GM18505 (cell line): ENCODE results near the gene KIF26B.

Source experiments
- ATAC-seq: cut with Tn5 transposase; IDR thresholded peaks from one replicate; pipeline ENCODE4 v1.9.1; 2021; ENCODE audit not compliant: unreplicated experiment
- POLR2A ChIP-seq: IDR thresholded peaks from 4 replicates; pipeline ENCODE4 v1.6.1; 2011; ENCODE audit warnings: borderline replicate concordance; ENCODE audit not compliant: insufficient read depth, insufficient read length; ENCODE audit errors: extremely low read depth

The KIF26B gene

DNA sequence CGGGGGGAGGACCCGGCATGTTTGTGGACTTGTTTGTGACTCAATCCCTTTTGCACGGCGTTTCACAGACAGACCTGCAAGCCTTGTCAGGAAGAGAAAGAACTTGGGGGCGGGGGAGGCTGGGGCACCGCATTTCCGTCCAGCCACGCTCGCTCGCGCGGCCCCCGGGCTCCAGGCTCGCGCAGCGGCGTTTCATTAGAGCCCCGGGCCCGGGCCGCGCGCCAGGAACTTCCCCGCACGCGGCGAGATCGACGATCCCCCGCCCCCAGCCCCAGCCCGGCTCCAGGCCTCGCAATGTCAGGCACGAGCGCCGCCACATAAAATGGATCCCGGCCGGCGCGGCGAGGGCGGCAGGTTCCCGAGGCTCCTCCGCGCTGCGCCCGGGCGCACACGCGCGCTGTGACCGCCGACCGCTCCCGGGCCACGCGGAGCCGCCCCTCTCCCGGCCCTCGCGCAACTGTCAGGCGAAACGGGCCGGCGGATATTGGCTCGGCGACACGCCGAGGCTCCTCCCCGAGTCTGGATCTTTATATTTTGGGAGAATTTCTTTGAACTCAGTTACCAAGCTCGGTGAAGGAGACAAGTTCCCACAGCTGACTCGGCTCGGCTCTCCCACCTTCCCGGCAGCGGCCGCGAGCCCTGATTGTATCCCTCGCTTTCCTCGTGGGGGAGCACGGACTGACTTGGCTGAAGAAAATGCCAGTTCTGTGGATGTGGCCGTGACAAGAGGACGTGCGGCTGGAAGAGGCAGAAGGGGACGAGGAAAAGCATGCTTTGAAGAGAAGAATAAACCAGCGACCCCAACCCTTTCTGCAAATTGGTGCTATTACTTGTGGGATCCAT lies at the start of gene KIF26B:
KIF26B (plus strand) TSS at position 557 of the 843 bp plus-strand sequence. CDS start 440 bp downstream, outside the sequence.
- no peak for TF ChIP-seq POLR2A
- no peak for ATAC-seq

DNA sequence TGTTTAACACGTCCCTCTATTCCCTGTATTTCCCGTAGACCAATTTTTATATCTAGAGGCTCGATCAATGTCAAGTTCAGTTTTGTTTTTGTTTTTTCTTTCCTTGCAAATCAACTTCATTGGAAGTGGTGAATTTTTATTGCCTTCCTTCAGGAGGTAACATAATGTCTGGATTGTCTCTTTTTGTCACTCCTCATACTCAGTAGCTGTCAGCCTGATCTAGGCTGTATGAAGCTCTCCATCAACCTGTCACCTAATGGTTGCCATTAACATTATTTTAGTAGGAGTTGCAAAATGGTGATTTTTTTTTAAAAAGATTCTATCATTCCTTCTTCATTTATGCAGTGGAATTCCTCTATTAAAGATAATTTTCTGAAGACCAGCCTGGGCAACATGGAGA lies 49.7 kb upstream of the KIF26B start:
- no peak for ATAC-seq

DNA sequence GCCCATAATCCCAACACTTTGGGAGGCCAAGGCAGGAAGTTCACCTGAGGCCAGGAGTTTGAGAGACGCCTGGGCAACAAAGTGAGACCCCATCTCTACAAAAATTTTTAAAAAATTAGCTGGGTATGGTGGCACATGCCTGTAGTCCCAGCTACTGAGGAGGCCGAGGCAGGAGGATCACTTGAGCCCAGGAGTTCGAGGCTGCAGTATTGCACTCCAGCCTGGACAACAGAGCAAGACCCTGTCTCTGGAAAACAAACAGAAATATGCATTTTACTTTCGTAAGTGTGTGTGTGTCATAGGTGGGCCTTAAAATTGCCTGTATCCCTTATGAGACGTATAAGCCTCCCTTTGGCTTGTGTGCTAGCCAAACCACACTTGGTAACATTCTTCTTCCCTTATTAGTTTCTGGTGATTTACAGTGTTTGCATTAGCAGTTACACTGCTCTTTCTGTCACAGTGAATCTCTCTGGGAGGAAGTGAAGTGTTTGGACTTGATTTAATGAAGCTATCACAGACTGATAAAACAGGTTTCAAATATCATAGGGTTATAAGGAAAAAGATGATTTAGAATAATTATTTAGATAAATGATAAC lies 48.9 kb upstream of the KIF26B start:
- TF ChIP-seq POLR2A = no peak
- no peak for ATAC-seq

More for the DNA sequence above, 49.7 kb upstream of the KIF26B start:
- TF ChIP-seq POLR2A = no peak

DNA sequence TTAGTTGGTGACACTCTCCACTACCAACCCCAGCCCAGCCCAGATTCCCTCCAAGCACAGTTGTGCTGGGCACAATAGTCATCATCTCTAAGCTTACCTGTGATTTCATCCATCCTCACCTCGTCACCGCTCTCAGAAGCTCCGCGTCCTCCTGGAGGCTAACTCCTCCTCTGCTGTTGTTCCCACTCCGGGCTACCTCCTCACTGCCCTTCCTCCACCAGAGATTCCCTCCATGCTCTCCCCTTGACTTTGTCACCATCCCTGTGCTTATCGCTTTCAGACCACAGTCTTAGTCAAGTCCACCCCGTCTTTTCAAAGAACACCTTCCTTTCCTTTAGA lies 47.0 kb upstream of the KIF26B start:
- no peak for TF ChIP-seq POLR2A
- no peak for ATAC-seq

DNA sequence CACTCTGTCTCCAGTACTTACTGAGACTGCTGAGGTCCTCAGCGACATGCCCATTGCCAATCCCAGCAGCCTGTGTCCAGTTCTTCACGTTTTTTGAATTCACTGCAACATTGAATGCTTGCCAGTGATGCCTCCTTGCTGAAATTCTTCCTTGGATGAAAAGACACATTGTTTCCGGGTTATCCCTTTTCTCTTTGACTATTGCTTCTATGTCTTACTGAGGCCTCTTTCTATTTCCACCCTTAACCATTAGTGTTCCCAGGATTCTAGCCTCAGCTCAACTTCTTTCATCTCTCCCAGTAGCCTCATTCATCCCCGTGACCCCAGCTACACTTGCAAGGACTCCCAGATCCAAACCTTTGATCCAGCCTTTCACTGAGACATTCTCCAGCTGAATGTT lies 46.5 kb upstream of the KIF26B start:
- ATAC-seq = no peak
- no peak for TF ChIP-seq POLR2A

DNA sequence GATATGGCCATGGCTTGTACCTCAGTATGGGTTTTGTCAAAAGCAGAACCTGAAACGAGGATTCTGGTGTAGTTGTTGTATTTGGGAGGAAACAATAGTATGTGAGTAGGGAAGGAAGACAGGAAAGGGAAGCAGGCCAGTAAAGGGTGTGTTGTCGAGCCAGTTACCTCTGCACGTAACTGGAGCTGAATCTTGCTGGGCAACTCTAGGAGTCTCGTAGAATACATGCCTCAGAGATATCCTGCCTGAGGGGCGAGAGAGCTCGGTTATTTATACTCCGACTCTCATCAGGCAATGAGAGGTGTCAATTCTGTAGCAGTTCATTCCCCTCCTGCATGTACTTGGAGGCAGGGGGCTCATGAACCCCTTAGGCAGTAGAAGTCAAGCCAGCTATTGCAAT lies 45.9 kb upstream of the KIF26B start:
- no peak for TF ChIP-seq POLR2A
- ATAC-seq = no peak

DNA sequence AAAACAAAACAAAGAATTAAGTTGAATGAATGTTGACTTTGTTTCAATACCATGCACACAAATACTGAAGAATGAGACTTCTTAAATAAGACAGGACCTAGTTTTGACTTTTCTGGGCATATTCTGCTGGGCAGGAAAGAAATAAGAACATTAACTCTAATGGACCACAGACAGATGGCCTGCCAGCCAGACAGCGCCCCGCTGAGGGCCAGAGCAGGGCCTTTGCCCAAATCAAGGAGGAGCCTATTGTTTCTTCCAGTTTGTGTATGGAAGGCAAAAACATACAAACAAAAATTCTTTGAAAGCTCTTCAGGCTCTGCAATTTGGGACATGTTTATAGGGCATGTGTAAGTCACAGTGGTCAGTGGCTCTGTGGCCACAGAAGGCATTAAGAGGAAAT lies 44.4 kb upstream of the KIF26B start:
- no peak for TF ChIP-seq POLR2A
- no peak for ATAC-seq

DNA sequence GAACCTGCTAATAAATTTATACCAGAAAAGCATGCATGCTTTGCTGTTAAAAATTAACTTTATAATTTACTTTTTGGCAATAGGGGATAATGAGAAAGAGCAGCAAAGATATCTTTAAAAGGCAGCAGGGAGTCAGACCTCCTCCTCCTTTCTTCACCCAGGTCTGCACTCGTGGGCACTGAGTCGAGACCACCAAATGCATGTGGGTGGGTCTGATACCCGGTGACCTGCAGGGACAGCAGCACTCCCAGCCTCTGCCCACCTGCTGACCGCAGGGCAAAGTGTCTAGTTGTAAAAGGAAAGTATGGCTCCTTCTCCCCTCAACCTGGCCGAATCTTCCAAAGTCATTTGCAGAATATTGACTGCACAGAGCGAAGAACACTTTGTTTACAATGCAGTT lies 43.7 kb upstream of the KIF26B start:
- no peak for TF ChIP-seq POLR2A
- ATAC-seq = no peak

DNA sequence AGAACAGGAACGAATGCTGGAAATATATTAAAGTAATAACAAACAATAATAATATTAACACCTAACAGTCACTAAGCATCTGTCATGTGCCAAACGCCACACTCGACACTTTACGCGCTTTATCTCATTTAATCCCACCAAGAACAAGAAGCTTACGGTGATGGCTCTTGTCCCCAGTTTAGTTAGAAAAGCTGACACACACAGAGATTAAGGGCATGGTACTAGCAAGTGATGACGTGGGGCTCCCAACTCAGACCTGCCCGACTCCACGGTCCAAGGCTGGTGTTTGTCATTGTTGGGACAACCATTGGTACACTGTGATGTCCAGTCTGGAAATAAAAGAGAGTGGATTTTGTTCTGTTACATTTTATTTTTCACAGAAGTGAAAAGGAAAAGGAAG lies 41.1 kb upstream of the KIF26B start:
- no peak for TF ChIP-seq POLR2A
- ATAC-seq = no peak

DNA sequence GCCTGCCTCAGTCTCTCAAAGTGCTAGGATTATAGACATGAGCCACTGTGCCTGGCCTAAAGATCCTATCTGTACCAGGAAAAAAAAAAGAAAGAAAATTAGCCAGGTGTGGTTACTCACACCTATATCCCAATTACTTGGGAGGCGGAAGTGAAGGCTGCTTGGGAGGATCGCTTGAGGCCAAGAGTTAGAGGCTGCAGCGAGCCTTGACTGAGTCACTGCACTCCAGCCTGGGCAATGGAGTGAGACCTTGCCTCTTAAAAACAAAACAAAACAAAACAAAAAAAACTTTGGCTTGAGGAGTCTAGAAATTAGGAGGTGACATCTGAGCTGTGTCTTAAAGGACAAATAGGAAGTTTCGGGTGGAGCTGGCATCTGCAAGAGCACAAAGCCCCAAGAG lies 38.7 kb upstream of the KIF26B start:
- TF ChIP-seq POLR2A = no peak
- no peak for ATAC-seq

DNA sequence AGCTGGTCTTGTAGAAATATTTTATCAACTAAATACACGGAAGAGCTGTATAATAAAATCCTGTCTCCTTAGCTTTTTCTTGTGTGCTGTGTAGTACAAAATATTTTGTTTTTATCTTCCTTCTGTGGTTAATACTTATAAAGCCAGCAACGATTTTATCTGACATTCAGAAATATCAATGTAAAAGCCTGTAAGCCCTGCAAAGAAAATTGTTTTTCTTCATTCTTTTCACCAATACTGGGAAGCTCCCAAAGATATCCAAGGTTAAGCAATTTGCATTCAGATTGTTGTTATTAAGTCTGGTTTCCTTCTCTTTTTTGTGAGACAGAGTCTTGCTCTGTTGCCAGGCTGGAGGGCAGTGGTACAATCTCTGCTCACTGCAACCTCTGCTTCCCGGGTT lies 38.0 kb upstream of the KIF26B start:
- no peak for ATAC-seq
- no peak for TF ChIP-seq POLR2A

DNA sequence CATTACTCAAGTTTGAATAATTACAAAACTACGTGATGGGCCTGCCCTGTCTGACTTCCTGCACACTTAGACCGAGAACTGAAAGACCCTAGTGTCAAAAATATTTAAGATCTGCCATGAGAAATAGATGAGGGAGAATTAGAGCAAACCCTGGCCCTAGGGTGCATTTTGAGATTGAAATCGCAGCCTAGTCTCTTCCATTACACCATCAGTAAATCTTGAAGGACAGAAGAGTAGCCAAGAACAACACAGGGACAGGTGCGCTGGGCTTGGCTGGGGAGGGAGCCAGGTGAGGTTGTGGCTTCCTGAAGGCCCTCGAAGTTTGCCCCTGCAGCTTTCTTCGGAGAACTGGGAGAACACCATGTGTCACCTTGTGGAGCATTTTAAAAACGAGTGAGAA lies 36.7 kb upstream of the KIF26B start:
- no peak for TF ChIP-seq POLR2A
- ATAC-seq = no peak

DNA sequence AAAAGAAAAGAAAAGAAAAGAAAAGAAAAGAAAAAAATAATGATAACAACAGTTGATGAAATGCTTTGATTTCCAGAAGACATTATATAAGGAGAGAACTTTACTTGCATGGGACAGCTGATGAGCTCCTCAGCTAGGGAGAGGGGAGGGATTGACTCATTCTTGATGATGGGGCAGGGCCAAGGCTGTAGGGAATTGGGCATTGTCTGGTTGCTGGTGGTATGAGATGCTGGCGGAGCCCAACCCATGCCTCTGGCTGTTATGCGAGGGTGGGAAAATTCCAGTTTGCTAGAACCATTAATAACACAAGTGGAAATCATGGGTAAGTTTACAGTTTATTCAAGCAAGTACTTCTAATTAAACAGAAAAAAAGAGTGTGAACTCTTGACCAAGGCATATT lies 36.0 kb upstream of the KIF26B start:
- no peak for TF ChIP-seq POLR2A
- no peak for ATAC-seq

DNA sequence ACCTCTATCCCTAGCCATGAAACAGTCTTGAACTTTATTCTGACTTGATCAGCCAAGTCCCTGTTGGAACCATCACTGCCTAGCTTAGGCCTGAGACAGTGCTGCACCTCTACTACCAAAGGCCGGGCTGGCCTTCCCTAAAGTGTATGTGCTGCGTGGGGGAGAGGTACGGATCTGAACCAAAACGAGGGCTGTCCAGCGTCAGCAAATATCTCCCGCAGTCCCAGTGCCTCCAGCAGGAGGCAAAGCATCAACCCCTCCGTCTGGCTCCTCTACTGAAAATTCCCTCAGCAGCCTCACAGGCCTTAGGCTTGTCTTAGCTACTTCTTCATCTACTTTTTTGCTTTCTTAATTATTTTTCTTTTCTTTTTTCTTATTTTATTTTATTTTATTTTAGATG lies 33.3 kb upstream of the KIF26B start:
- TF ChIP-seq POLR2A = no peak
- no peak for ATAC-seq
